Mesothelial cell of epicardium (in vitro differentiated cells): ENCODE results near the gene PDGFD. TPM values are rescaled to one million over a fixed set of nuclear protein-coding genes. Genes with fewer than 3 reads are reported as not detected.

ENCODE experiments used
- DNase-seq, 2 experiments: peaks; one replicate each; pipeline ENCODE4 v3.0.0; 2021; ENCODE audit warnings: low spot score in 2 of 2; ENCODE audit not compliant: unreplicated experiment in 2 of 2
- H3K27ac Mint-ChIP-seq: 2 replicates; pipeline ENCODE4 v1.8.0; 2021; ENCODE audit warnings: mixed read lengths
- H3K27me3 Mint-ChIP-seq: 2 replicates; pipeline ENCODE4 v1.8.0; 2021; ENCODE audit warnings: low read depth, mixed read lengths
- H3K36me3 Mint-ChIP-seq: 2 replicates; pipeline ENCODE4 v1.8.0; 2021; ENCODE audit warnings: mixed read lengths
- H3K4me1 Mint-ChIP-seq: 2 replicates; pipeline ENCODE4 v1.8.0; 2021; ENCODE audit warnings: mixed read lengths
- H3K4me3 Mint-ChIP-seq: 2 replicates; pipeline ENCODE4 v1.8.0; 2021; ENCODE audit warnings: mild to moderate bottlenecking, moderate library complexity, mixed read lengths
- H3K9me3 Mint-ChIP-seq: 2 replicates; pipeline ENCODE4 v1.8.0; 2021; ENCODE audit warnings: mixed read lengths
- CTCF ChIP-seq: fragments of 200-600 bp; sonication (generic); IDR thresholded peaks from one replicate; pipeline ENCODE4 v1.5.0; 2021; ENCODE audit warnings: antibody characterized with exemption; ENCODE audit not compliant: unreplicated experiment
- total RNA-seq: library from RNA; stranded (reverse); gene quantifications from 3 replicates; pipeline ENCODE4 v1.2.1, GENCODE V29; 2021

Gene PDGFD
- total RNA-seq, 1 donor from 2014 or later: 29.1 TPM

- no peak for TF ChIP-seq CTCF
- DNase-seq: no peak
- H3K36me3 Mint-ChIP-seq: peaks cover 2% of the 10 kb centered on the region
Observed at GRCh38 chr11:103887001-103887658, 276.8 kb downstream of the PDGFD start.

GRCh38 chr11:103883856-103884255 lies 280.1 kb downstream of the PDGFD start:
- Mint-ChIP-seq H3K4me3 (no peak overlapping the region), H3K36me3 (no peaks in the 10 kb centered on the region), H3K27ac (no peak overlapping the region), H3K9me3 (peaks cover 9% of the 10 kb centered on the region), H3K27me3 (no peaks in the 10 kb centered on the region), H3K4me1 (no peaks in the 10 kb centered on the region)
- TF ChIP-seq CTCF: no peak
- no peak for DNase-seq

More at GRCh38 chr11:103887001-103887658, 276.8 kb downstream of the PDGFD start:
- H3K9me3 Mint-ChIP-seq: peaks cover 24% of the 10 kb centered on the region
- H3K4me1 Mint-ChIP-seq: no peaks in the 10 kb centered on the region
- no peaks in the 10 kb centered on the region for H3K27me3 Mint-ChIP-seq
- no peak overlapping the region for H3K27ac Mint-ChIP-seq
- no peak overlapping the region for H3K4me3 Mint-ChIP-seq

- no peak for TF ChIP-seq CTCF
- no peak for DNase-seq
- Mint-ChIP-seq H3K27ac (no peak overlapping the region), H3K36me3 (no peaks in the 10 kb centered on the region), H3K9me3 (peaks cover 4% of the 10 kb centered on the region), H3K4me3 (no peak overlapping the region), H3K4me1 (no peaks in the 10 kb centered on the region), H3K27me3 (no peaks in the 10 kb centered on the region)
Observed at GRCh38 chr11:103883291-103883690, 280.7 kb downstream of the PDGFD start.

- peaks cover 6% of the 10 kb centered on the region for H3K9me3 Mint-ChIP-seq
- no peaks in the 10 kb centered on the region for H3K27me3 Mint-ChIP-seq
Observed at GRCh38 chr11:103881584-103881983, 282.4 kb downstream of the PDGFD start.

GRCh38 chr11:103880968-103881367 lies 283.0 kb downstream of the PDGFD start:
- no peaks in the 10 kb centered on the region for H3K27me3 Mint-ChIP-seq
- no peak for DNase-seq
- H3K4me3 Mint-ChIP-seq: no peak overlapping the region
- H3K9me3 Mint-ChIP-seq: peaks cover 6% of the 10 kb centered on the region
- TF ChIP-seq CTCF: no peak
- no peaks in the 10 kb centered on the region for H3K4me1 Mint-ChIP-seq
- H3K36me3 Mint-ChIP-seq: no peaks in the 10 kb centered on the region
- H3K27ac Mint-ChIP-seq: no peak overlapping the region

More at GRCh38 chr11:103881584-103881983, 282.4 kb downstream of the PDGFD start:
- Mint-ChIP-seq H3K36me3 (no peaks in the 10 kb centered on the region), H3K4me1 (no peaks in the 10 kb centered on the region), H3K4me3 (no peak overlapping the region), H3K27ac (no peak overlapping the region)
- no peak for TF ChIP-seq CTCF
- DNase-seq: no peak
